ENCODE data around the gene RLF.
"Not testable (repeated sequence)": the region's sequence is repeated elsewhere in the genome, so short reads cannot be mapped to it uniquely, and the experiment has no call there.

Gene RLF

DNA sequence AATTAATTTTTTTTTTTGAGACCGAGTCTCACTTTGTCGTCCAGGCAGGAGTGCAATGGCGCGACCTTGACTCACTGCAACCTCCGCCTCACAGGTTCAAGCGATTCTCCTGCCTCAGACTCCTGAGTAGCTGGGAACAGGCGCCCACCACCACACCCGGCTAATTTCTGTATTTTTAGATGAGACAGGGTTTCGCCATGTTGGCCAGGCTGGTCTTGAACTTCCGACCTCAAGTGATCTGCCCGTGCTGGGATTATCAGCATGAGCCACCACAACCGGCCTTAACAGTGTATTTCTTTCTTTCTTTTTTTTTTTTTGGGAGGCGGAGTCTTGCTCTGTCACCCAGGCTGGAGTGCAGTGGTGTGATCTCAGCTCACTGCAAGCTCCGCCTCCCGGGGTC lies 15.8 kb downstream of the RLF start:
- not testable (repeated sequence) for DNase-seq

DNA sequence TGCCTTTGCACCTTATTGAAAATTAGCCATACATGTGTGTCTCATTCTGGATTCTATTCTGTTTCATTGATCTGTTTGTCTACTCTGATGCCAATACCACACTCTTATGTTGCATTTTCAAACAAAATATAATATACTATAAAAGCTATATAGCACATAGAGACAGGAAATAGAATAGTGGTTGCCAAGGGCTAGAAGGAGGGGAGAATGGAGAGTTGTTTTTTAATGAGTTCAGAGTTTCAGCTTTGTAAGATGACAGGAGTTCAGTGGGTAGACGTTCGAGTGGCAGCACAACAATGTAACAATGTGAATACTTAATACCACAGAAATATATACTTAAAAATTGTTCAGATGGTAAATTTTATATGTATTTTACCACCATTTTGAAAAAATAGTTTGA lies 17.0 kb downstream of the RLF start:
- DNase-seq: no peak

- DNase-seq: no peak
Observed at GRCh38 chr1:40179496-40180089, 18.4 kb downstream of the RLF start.

- DNase-seq: no peak
Observed at GRCh38 chr1:40183055-40183710, 22.0 kb downstream of the RLF start.

DNA sequence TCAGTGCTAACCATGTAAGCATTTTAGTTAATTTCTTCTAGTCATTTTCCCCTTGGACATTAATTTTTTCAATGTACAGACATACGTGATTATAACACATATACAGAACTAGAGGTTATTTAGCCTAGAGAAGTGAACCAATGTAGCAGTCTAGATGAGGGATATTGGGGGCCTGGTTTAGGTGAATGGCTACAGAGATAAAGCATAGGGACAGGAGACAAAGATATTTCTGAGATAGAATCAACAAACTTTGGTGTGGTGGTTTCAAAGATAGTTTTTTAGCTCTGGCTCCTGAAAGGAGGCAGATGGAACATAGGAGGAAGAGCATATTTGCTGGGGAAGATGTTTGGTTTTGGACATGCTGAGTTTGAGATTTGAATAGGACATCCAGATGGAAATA lies 23.0 kb downstream of the RLF start:
- no peak for DNase-seq

DNA sequence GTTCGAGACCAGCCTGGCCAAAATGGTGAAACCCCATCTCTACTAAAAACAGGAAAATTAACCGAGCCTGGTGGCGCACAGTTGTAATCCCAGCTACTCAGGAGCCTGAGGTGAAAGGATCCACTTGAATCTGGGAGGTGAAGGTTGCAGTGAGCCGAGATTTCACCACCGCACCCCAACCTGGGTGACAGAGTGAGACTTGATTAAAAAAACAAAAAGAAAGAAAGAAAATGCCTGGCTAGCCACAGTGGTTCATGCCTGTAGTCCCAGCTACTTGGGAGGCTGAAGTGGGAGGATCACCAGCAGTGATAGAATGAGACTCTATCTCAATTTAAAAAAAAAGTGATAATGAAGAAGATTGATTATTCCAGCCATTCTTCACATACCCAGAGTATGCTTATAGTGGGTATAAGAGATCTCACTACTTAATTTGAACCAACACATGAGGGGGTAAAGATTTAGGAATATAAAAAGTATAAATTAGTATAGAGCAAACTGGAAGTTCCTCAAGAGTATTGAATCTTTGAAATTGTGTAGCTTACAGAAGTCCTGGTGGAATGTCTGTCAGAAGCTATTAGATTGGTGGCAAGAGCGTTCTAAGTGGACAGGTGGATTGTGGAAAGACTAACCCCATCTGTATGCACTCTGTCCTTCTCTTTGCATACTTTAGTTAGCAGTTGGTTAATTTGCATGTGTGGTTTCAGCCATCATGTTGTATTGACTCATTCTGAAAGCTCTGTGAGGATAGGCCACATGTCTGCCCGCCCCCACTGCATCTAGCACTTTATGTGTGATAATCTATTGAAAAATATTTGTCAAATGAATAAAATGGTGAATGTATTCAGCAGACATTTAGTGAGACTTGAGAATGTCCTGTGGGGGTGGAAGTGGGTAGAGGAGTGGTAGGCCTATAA lies 25.0 kb downstream of the RLF start:
- DNase-seq: no peak

- no peak for DNase-seq
Observed at GRCh38 chr1:40187399-40187798, 26.2 kb downstream of the RLF start.

GRCh38 chr1:40194639-40195038 lies 33.5 kb downstream of the RLF start:
- DNase-seq: not testable (repeated sequence)

- no peak for DNase-seq
Observed at GRCh38 chr1:40197656-40198055, 36.5 kb downstream of the RLF start.

GRCh38 chr1:40199126-40199525 lies 37.9 kb downstream of the RLF start:
- no peak for DNase-seq

GRCh38 chr1:40204856-40205255 lies 43.7 kb downstream of the RLF start:
- no peak for DNase-seq

GRCh38 chr1:40210511-40211204 lies 49.5 kb downstream of the RLF start:
- no peak for DNase-seq

GRCh38 chr1:40218333-40218732 lies 57.1 kb downstream of the RLF start:
- DNase-seq: no peak

- DNase-seq: not testable (repeated sequence)
Observed at GRCh38 chr1:40221471-40221905, 60.3 kb downstream of the RLF start.

DNA sequence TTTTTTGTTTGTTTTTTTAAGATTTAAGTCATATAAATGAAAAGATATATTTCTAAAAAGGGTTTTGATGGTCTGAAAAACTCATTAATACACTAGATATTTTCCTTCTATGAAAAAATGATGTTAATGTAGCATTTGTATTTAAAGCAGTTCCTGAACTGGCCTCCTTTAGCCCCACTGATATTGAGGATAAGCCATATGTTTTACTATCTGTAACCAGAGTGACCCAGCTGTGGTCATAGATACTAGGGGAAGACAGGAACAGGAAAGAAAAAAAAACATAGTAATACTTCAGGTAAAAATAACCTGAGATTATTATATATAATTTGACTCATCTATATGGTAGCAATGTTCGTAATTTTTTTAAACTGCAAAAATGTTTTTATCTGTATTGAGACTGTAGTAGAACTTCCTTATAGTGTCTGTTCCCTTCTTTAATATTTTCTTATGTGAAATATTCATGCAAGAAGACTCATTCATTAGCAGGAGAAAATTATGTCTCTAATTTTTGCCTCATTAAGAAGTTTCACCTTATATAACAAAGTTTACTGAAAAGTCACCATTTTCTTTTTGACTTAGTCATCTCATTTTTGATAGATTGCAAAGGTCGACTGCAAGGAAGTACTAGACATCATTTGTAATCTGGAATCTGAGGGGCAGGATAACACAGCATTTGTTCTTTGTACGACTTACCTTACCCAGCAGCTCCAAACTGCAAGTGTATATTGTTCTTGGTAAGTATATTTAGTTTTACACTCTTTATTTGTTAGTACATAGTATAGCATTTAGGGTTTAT lies 61.0 kb downstream of the RLF start:
- DNase-seq: no peak

DNA sequence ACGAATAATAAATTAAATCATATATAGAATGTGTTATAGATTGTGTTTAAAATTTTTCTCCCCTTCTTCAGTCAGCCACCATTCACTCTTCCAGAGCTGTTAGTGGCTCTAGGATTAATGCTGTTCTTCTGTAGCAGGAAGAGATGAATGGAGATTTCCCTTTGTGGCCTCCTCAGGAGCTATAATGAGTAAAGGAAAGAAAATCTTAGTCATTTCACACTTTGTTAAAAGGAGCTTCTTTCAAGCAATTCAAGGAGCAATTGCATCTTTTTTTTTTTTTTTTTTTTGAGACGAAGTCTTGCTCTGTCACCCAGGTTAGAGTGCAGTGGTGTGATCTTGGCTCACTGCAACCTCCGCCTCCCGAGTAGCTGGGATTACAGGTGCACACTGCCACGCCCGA lies 62.9 kb downstream of the RLF start:
- DNase-seq: no peak

DNA sequence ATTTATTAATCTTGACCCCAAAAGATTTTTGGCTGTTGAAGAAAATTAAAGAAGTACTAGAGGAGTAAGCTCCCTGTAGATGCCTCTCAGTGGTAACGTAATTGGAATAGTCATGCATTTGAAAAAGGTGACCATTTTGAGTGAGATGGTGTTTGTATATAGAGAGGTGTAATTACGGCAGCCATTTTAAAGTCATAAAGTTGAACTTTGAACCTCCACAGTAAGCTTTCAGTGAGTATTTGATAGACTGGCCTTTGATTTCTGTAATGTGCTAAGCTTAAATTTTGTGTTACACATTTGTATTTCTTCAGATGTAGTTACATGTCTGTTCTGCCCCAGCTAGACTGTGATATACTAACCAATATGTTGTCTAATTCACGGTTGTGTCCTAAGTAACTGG lies 65.0 kb downstream of the RLF start:
- no peak for DNase-seq

DNA sequence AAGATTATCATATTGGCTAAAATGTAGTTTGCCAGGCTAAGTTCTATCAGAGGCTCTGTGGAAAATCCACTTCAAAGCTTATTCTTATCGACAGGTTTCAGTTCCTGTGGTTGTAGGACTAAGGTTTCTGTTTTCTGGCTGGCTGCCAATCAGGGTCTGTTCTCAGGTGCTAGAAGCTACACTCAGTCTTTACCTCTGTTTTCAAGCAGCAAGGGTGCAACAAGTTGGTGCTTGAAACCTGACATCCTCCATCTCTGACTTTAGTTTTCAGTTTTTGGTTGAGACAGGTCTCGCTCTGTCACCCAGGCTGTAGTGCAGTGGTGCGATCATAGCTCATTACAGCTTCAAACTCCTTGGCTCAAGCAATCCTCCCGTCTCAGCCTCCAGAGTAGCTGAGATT lies 71.3 kb downstream of the RLF start:
- no peak for DNase-seq

GRCh38 chr1:40239626-40240025 lies 78.4 kb downstream of the RLF start:
- no peak for DNase-seq

- no peak for DNase-seq
Observed at GRCh38 chr1:40240390-40240789, 79.2 kb downstream of the RLF start.

- no peak for DNase-seq
Observed at GRCh38 chr1:40241362-40241761, 80.2 kb downstream of the RLF start.

GRCh38 chr1:40243351-40243750 lies 82.2 kb downstream of the RLF start:
- no peak for DNase-seq
